Muscle of back (tissue), 11 donors: ENCODE results near the gene RBM14. TPM values are rescaled to one million over a fixed set of nuclear protein-coding genes. Genes with fewer than 3 reads are reported as not detected.
"Not testable (repeated sequence)": the region's sequence is repeated elsewhere in the genome, so short reads cannot be mapped to it uniquely, and the experiment has no call there.

Source experiments
- DNase-seq, 3 donors: peaks; one replicate each; pipeline versions ENCODE4 v3.0.0 to v3.0.0-alpha.2; 2013
- polyA plus RNA-seq, 10 donors: library from polyadenylated mRNA; unstranded; fragments of 120-200 nt; gene quantifications; one replicate each; pipeline ENCODE4 v1.2.1, GENCODE V29; 2013; ENCODE audit not compliant: insufficient read length in 10 of 10

Gene RBM14
- polyA plus RNA-seq, 10 donors: 32.0 to 50.8 (median 39.0) TPM

DNA sequence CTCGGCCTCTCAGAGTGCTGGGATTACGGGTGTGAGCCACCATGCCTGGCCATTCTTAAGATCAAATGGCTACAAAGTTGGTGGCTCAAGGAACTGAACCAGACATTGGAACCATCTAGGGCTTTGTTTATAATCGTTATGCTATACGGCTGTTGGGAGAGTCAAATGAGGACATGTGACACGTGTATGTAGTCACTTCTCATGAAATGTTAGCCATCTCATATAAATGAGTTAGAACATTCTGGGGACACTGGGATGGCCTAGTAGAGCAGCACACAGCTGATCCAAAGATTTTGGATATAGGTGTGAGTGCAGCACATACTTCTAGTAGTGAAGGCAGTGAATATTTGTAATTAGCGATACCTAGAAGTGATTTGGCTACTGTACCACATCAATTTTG lies 15.5 kb downstream of the RBM14 start:
- no peak for DNase-seq

DNA sequence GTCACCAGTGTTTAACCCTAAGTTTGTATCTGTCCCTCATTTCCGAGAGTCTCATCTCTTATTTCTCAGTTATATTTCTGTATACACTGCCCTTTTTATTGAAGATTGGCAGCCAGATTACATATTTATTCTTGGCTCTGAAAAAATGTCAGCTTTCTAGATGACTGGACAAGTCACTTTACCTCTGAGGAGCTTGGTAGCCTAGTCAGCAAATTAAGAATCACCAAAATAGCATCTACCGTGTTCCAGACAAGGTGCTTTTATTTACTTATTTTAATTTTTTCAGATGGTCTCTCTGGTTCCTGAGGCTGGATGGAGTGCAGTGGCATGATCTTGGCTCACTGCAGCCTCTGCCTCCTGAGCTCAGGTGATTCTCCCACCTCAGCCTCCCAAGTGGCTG lies 16.5 kb downstream of the RBM14 start:
- no peak for DNase-seq

DNA sequence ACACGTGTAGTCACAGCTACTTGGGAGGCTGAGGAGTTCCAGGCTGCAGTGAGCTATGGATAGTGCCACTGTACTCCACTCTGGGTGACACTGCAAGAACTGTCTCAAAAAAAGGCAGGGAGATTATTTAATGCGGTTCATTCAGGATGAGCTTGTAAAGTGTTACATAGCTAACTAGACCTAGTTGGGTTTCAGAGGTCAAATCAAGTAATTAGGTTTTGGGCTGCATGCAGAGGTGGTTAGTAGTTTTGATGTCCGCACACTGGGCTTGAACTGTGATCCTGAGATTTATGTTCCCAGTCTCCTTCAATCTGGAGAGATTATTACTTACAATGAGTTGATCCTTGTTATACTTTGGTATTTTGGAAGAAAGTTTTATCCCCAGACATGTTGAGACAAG lies 20.0 kb downstream of the RBM14 start:
- DNase-seq: no peak

DNA sequence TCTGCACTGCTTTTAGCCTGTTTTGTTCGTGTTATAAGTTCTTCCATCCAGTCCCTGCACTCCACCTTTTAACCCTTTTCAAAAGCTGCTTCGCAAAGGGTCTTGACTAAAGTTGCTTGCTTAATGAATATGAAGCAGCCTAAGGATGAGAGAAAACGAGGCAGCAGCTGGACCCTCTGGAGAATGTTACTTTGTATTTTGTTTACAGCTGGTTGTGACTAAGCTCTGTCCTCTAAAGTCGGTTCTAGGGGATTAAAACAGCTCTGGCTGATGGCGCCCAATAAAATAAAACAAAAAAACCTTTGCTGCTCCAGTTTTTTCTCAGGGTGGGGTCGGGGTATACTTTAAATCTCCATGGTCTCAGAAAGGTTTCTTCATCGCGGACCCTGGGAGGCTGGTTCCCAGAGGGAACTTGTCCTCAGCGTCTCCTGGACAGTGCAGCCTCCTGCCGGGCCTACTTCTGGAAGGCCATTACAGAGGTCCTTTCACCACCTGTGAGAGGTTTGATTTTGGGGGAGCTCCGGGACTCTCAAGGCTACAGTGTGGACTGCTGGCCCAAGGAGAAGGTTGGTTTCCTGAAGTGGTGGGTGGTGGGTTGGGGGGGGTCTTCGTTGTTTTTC lies 21.2 kb downstream of the RBM14 start:
- DNase-seq: no peak

DNA sequence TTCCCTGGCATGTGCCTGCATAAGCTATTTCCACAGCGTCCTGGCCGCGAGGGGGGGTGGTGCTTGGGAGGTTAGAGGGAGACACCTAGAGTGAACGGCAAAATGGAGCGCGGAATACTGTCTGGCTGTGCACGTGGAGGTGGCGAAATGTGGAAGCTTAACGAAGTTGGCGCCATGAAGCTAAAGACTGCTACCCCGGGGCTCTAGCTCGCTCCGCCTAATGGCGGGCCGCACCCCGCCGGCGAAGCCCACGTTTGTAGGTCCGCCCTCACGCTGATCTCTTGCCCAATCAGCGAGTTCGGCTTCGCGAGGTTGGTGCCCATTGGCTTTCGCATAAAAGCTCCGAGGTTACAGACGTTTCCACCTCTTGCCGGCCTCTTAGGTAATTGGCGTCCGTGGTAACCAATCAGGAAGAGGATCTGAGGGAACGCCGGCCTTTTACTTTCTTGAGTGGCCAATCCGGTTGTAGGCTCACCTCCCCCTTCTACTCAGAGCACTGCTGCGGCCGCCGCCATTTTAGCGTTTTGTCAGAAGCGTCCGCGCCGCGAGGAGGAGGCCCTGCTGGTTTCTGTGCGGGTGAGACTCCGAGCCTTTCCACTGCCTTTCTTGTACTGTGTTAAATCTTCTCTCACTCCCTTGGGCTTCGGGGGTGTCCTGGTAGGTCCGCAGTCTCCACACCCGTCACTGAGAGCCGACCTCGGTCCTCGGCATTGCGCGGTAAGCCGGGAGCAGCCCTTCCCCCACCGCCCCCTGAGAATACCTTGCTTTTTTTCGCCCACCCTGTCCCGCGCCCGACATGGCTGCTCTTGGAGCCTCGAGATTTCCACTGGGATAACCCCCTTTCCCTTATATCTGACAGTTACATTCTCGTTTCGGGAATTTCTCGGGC lies 22.0 kb downstream of the RBM14 start, which contains the start of gene RBM4:
RBM4 (plus strand) TSS at position 527 of the 889 bp plus-strand sequence. CDS start 1,009 bp downstream, outside the sequence.
- DNase-seq: peak; percentile 100

DNA sequence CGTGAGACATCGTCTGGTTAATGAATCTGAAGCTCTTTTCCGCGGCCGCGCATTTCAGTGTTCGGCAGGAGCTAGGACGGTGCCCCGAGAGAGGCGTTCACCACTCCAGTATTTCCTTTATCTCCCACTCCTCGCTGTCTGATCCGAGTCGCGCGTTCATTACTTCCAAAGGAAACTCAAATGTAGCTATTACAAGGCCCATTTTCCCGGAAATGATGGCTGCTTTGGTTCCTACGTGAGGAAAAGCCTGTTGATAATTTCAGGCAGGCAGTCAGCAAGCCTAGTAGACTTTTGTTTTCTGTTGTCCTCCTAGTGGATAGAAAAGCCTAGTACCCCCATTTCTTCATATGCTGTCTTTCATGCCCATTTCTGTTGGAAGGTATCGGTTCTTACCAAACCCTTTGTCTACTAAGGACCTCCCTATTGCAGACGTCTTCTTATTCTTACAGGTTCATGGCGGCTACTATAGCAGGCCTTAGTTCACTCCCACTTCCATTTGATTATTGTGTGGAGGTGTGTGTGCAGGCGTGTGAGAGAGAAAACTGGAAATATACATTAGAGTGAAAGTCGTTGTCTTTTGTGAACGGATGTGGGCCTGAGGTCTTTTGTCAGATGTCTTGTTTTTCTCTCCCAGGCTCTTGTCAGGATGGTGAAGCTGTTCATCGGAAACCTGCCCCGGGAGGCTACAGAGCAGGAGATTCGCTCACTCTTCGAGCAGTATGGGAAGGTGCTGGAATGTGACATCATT lies 22.8 kb downstream of the RBM14 start:
- peak; percentile 34 to 83 (median 55) for DNase-seq

DNA sequence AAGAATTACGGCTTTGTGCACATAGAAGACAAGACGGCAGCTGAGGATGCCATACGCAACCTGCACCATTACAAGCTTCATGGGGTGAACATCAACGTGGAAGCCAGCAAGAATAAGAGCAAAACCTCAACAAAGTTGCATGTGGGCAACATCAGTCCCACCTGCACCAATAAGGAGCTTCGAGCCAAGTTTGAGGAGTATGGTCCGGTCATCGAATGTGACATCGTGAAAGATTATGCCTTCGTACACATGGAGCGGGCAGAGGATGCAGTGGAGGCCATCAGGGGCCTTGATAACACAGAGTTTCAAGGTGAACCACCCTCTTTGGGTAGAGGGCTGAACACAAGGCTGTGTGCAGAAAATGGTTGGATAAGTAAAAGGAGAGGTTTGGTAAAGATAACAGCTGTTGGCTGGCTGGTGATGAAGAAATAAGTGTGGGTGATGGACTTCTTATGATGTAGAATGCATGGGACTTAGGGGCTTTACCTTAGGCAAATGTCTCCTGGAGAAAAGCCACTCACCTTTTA lies 23.4 kb downstream of the RBM14 start:
- DNase-seq: not testable (repeated sequence)

DNA sequence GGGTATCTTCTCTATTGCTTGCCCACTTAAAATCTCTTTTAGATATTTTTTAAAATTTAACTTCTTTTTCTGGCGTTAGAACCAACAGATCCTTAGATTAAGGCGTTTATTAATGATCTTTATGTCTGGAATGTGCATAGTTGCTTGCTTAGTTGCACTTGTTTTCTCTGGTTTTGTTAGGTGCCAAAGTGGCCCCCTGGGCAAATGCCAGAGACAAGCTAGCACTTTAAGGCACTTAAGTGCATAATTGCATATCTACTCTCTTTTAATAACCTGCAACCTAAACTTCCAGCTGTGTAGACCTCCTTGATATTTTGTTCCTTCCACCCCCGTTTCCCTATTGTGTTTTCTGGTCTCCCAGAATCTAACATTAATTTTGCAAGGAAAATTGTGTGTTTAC lies 25.4 kb downstream of the RBM14 start:
- no peak for DNase-seq

DNA sequence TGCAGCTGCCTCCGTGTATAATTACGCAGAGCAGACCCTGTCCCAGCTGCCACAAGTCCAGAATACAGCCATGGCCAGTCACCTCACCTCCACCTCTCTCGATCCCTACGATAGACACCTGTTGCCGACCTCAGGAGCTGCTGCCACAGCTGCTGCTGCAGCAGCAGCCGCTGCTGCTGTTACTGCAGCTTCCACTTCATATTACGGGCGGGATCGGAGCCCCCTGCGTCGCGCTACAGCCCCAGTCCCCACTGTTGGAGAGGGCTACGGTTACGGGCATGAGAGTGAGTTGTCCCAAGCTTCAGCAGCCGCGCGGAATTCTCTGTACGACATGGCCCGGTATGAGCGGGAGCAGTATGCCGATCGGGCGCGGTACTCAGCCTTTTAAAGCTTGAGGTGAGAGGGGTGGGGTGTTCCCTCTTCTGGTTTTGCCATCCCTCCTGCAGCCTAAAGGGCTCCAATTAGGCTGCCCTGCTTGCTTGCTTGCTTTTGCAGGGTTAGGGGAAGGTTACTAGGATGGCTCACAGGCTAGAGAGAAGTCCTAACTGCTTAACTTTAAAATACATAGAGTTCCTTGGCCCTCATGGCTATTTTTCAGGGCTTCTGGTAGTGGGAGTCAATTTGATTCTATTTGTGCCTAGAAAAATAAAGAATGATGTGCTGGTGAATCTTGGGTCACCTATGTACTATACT lies 27.5 kb downstream of the RBM14 start:
- peak in 1 of 3 donors; percentile 15 for DNase-seq

DNA sequence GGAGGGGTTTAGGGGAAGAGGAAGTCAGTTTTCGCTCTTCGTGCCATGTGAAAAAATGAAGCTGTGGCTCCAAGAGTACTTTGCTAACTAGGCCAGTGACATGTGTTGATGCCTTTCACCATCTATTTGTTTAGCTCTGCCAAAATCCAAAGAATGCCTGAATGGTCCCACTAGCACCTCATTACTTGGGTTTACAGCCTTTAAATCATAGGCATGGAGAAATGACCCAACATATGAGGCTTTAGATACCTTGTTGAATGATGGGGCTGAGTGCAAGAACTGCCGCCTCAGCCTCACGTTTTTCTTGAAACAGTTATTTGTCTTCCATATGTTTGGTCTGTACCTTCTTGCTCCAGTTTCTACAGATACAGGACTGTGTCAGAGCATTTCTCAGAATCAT lies 30.4 kb downstream of the RBM14 start:
- DNase-seq: no peak

DNA sequence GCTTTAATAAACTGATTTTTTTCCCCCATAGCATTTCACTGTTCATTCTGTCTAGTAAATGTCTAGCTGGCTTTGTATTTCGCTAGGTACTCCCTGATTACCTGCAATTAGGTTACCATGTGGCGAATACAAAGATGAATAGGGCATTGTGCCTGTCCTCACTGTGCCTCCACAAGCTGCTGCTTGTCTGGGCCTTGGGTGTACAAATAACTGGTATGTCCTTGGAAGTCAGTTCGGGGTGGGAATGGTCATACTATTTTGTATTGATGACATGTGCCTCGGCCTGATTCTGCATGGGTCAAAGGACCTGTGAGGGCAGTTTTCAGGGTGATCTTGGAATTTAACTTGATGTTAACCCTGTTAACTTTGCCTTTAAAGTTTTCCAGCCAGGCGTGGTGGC lies 33.5 kb downstream of the RBM14 start:
- DNase-seq: no peak

DNA sequence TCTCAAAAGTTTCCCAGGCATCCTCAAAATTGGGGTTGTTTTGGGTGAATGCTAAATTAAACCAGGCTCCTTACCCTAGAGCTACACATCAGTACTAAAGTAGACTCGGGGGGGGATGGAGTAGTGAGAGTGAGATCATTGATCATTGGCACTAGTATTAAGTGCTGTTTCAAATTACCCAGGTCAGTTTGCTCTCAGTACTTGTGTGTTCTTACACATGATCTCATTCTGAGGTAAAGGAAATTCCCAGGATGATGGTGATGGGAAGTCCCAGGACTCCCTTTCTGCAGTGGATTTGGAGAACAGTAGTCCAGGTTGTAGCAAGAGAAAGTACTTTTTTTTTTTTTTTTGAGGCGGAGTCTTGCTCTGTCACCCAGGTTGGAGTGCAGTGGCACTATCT lies 34.6 kb downstream of the RBM14 start:
- DNase-seq: no peak

DNA sequence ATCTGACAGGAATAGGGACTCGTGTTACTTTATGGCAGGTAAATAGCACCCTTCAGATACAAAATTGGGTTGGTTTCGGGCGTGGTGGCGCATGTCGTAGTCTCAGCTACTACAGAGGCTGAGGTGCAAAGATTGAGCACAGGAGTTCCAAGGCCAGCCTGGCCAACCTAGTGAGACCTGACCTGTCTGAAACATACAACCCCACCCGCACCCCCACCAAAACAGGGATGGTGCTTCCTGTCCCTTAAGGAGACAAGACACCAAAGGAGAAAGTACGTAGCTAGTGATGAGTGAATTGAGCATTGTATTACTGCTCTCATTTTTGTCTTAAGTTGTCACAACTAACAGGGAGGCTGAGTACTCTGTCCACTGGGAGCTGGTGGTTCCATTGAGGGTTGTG lies 36.2 kb downstream of the RBM14 start:
- no peak for DNase-seq

DNA sequence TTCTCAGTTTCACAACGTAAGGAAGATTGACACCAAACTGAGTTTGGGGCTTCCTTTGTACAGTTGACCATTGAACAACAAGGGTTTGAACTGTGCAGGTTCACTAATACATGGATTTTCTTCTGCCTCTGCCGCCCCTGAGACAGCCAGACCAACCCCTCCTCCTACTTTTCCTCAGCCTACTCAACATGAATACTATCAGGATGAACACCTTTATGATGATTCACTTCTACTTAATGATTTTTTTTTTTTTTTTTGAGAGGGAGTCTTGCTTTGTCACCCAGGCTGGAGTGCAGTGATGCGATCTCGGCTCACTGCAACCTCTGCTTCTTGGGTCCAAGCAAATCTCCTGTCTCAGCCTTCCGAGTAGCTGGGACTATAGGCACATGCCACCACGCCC lies 36.7 kb downstream of the RBM14 start:
- no peak for DNase-seq

DNA sequence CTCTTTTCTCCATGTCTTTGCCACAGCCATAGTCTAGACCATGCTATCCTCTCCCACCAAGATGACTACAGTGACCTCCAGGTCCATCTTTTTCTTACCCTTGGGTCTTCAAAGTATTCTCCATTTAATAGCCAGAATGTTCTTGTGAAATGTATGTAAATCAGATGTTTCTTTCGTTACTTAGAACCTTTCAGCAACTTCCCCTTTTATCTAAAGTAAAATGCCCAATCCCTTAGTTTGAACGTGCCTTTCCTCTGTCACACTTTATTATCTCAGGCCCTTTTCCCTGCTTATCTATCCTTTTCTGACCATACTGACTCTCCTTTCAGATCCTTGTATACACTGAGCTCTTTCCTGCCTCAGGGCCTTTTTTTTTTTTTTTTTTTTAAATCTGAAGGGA lies 43.3 kb downstream of the RBM14 start:
- DNase-seq: no peak

DNA sequence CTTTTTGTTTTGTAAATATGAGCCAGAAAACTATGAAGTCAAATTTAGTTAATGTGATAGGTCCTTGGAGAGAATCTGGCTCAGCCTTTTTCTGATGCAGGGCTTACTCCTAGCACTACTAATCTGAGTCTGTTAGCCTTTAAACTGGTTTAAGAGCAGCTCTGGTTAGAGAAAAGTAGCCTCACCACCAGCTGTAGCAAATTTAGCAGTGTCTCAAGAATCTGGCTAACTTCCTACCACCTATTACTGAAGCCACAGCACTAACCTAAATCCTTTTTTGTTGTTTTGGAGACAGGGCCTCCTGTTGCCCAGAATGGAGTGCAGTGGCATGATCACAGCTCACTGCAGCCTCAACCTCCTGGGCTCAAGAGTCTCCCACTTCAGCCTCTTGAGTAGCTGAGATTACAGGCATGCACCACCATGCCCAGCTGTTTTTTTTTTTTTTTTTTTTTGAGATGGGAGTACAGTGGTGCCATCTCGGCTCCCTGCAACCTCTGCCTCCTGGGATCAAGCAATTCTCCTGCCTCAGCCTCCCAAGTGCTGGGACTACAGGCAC lies 47.4 kb downstream of the RBM14 start:
- no peak for DNase-seq

DNA sequence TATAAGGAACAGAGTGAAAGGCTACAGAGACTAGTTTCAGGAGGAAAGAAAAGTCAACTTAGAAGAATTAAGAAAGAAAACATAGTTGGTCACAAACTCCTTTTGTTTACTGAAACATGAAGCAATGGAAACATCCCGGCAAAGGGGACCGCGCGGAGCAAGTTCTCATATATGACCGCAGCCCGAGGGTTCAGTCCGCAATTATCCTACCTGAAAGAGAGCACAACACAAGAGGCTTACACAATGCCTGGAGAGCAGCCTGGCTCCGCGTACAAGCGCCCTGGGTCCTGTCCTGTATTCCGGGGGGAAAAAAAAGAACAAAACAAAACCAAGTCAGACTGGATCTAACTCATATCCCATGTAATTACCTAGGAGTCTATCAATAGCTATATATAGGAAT lies 48.9 kb downstream of the RBM14 start:
- DNase-seq: no peak

DNA sequence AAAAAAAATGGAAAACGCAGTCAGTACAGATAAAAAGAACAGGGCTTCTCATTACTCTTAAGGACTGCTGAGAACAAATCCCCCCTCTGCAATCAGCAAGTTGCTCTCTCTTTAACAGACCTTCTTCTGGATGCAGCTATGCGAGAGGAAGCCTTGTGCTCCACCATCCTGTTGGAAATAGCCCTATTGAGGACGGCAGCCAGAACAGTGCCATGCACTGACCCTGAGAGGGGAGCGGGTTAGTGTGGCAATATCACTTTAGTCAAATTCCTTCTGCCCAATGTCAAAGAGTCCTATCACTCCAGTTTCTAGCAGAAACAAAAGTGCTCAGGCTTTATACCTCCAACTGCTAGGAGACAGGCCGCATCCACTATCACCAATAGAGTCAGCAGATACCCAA lies 54.4 kb downstream of the RBM14 start:
- DNase-seq: no peak

DNA sequence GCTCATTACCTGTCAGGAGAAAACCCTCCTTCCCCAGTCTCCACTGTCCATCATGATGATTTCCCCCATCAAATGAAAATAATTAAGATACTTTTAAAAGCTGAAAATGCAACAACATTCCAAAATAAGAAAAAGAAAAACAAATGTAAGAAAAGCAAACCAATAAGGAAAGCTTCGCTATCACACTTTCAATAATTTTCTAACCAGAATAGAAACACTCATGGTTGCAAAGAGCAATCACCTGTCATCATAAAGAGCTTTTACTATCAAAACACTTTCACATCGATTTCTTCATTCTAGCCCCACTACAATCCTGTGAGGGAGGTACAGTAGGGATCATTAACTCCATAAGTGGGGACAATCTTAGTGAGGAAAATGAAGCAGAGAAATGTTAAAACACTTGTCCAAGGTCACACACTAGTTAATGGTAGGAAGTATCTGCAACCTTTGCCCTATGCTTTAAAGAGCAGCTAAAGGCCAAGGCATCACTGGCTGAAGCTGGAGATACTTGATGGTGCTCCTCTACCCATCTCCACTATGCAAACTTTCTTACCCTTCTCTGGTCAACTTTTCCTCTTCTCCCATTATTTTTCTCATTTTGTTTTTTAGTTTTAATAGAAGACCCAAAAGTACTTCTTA lies 58.7 kb downstream of the RBM14 start:
- DNase-seq: no peak

DNA sequence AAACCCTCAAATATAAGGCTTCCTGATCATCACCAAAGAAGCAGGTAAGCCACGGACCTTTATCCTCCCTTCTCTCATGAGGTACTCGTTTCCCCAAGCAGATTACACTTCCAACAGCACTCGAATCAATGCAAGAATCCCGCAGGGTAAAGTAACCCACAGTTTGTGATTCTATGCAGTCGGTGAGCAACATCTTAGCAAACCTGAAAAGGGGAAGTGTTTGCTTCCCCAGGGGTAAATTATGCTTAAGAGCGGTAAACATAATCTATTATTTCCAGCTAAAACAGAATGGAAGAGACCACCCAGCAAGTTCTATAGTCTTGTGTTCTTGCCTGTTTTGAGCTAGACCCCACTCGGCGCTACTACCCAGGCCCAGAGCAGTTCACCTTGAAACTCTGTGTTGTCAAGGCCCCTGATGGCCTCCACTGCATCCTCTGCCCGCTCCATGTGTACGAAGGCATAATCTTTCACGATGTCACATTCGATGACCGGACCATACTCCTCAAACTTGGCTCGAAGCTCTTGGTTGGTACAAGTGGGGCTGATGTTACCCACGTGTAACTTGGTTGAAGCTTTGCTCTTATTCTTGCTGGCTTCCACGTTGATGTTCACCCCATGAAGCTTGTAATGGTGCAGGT lies 60.0 kb downstream of the RBM14 start:
- no peak for DNase-seq
